ENCODE results near the gene SMKR1. TPM values are rescaled to one million over a fixed set of nuclear protein-coding genes. Genes with fewer than 3 reads are reported as not detected.

Gene SMKR1
- total RNA-seq, 1 donor from 2014 or later, result not detected

DNA sequence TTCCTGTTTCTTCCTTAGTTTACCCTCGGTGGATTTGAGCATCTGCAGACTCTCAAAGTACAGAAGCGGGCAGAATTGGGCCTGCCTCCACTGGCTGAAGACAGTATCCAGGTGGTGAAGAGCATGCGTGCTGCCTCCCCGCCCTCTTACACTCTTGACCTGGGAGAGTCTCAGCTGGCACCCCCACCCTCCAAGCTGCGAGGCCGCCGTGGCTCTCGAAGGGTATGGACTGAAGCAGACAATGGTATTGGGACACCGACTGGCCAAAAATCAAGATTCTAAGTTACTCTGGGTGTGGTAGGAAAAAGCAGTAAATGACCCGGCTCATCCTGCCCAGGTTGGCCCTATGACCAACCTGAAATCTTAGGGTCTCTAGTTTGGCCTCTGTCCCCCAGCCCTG, 45.9 kb upstream of the SMKR1 start:
- no peak overlapping the region for H3K27ac ChIP-seq
- H3K9me3 ChIP-seq, result no peaks in the 10 kb centered on the region
- no peaks in the 10 kb centered on the region for H3K4me1 ChIP-seq
- TF ChIP-seq POLR2AphosphoS5 (IDR thresholded peaks at IDR 0.05; ENCODE audit: insufficient read depth in 1 of 2, low read depth in 1 of 2) (no peak), POLR2A (IDR thresholded peaks at IDR 0.05) (no peak)
- TF ChIP-seq, protein P1, sequence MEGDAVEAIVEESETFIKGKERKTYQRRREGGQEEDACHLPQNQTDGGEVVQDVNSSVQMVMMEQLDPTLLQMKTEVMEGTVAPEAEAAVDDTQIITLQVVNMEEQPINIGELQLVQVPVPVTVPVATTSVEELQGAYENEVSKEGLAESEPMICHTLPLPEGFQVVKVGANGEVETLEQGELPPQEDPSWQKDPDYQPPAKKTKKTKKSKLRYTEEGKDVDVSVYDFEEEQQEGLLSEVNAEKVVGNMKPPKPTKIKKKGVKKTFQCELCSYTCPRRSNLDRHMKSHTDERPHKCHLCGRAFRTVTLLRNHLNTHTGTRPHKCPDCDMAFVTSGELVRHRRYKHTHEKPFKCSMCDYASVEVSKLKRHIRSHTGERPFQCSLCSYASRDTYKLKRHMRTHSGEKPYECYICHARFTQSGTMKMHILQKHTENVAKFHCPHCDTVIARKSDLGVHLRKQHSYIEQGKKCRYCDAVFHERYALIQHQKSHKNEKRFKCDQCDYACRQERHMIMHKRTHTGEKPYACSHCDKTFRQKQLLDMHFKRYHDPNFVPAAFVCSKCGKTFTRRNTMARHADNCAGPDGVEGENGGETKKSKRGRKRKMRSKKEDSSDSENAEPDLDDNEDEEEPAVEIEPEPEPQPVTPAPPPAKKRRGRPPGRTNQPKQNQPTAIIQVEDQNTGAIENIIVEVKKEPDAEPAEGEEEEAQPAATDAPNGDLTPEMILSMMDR (IDR thresholded peaks at IDR 0.05), result no peak
- no peaks in the 10 kb centered on the region for H3K27me3 ChIP-seq
- H3K36me3 ChIP-seq, result no peaks in the 10 kb centered on the region
- DNase-seq (ENCODE audit: extremely low spot score in 2 of 2), result no peak
- intact Hi-C loops (cut with DNase I), result no loop called here
- H3K4me3 ChIP-seq, result no peak overlapping the region

DNA sequence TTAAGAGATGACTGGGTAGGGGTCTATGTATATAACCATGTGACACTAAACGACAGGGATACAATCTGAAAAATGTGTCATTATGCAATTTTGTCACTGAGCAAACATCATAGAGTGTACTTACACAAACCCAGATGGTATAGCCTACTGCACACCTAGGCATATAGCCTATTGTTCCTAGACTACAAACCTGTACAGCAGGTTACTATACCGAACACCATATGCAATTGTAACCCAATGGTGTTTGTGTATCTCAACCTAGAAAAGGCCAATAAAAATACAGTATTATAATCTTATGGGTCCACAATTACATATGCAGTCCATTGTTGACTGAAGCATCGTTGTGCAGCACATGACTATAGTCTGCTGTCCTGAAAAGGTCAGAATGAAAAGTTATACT, 45.2 kb upstream of the SMKR1 start:
- H3K27ac ChIP-seq, result no peak overlapping the region
- DNase-seq (ENCODE audit: extremely low spot score in 2 of 2), result no peak
- H3K4me1 ChIP-seq, result no peaks in the 10 kb centered on the region
- no peak for TF ChIP-seq POLR2A (IDR thresholded peaks at IDR 0.05)
- no peak overlapping the region for H3K4me3 ChIP-seq
- H3K36me3 ChIP-seq, result no peaks in the 10 kb centered on the region
- intact Hi-C loops (cut with DNase I), result no loop called here
- no peaks in the 10 kb centered on the region for H3K9me3 ChIP-seq
- H3K27me3 ChIP-seq, result no peaks in the 10 kb centered on the region

DNA sequence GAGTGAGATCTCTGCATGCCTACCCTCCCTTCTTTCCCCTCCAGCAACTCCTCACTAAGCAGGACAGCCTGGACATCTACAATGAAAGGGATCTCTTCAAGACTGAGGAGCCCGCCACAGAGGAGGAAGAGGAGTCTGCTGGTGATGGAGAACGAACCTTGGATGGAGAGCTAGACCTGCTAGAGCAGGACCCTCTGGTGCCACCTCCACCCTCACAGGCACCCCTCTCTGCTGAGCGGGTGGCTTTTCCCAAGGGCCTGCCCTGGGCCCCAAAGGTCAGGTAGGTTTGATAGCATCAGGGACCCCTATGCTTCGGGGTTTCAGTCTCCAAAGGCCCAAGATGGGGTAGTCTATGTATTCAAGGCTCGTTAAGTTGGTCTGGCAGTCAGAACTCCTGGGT, 44.2 kb upstream of the SMKR1 start:
- no peak overlapping the region for H3K4me3 ChIP-seq
- no peaks in the 10 kb centered on the region for H3K36me3 ChIP-seq
- H3K9me3 ChIP-seq, result no peaks in the 10 kb centered on the region
- intact Hi-C loops (cut with DNase I), result no loop called here
- peak in 1 of 2 donors; percentile 67 for DNase-seq (ENCODE audit: extremely low spot score in 2 of 2)
- H3K27me3 ChIP-seq, result no peaks in the 10 kb centered on the region
- H3K4me1 ChIP-seq, result no peaks in the 10 kb centered on the region
- no peak overlapping the region for H3K27ac ChIP-seq
- TF ChIP-seq POLR2AphosphoS5 (IDR thresholded peaks at IDR 0.05; ENCODE audit: insufficient read depth in 1 of 2, low read depth in 1 of 2) (no peak), POLR2A (IDR thresholded peaks at IDR 0.05) (no peak)
- TF ChIP-seq, protein P1 (IDR thresholded peaks at IDR 0.05), result no peak

GRCh38 chr7:129461809-129462208, 40.5 kb upstream of the SMKR1 start:
- H3K36me3 ChIP-seq, result no peaks in the 10 kb centered on the region
- TF ChIP-seq, protein P1 (IDR thresholded peaks at IDR 0.05), result no peak
- TF ChIP-seq POLR2A (IDR thresholded peaks at IDR 0.05) (no peak), POLR2AphosphoS5 (IDR thresholded peaks at IDR 0.05; ENCODE audit: insufficient read depth in 1 of 2, low read depth in 1 of 2) (no peak)
- no peaks in the 10 kb centered on the region for H3K4me1 ChIP-seq
- no peak overlapping the region for H3K27ac ChIP-seq
- intact Hi-C loops (cut with DNase I), result loop anchor here (10.0 kb wide), 1 partner anchor 97 kb away; no protein-coding TSS in a partner anchor
- no peaks in the 10 kb centered on the region for H3K9me3 ChIP-seq
- DNase-seq (ENCODE audit: extremely low spot score in 2 of 2), result no peak
- no peak overlapping the region for H3K4me3 ChIP-seq
- no peaks in the 10 kb centered on the region for H3K27me3 ChIP-seq

DNA sequence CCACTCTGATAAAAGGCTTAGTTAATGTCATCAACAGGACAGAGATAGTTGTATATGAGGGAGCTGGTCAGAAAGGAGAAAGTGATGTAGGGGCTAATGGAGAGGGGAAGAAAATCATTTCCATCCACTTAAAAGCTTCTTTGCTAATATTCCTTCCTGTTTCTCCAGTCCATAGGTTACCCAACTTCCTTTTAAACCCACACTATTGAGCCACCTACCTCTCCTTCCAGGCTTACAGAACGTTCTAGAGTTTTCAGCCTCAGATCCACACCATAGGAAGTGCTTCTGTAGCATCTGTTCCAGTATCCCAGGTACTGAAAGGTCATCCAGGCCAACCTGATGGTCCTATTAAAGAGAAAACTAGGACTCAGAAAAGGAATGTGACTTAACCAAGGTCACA, 39.9 kb upstream of the SMKR1 start:
- Histone ChIP-seq H3K27me3 (no peaks in the 10 kb centered on the region), H3K36me3 (no peaks in the 10 kb centered on the region), H3K4me1 (no peaks in the 10 kb centered on the region), H3K27ac (no peak overlapping the region), H3K9me3 (no peaks in the 10 kb centered on the region), H3K4me3 (no peak overlapping the region)
- intact Hi-C loops (cut with DNase I), result loop anchor here (10.0 kb wide), 1 partner anchor 98 kb away; no protein-coding TSS in a partner anchor
- TF ChIP-seq, protein P1 (IDR thresholded peaks at IDR 0.05), result no peak
- TF ChIP-seq POLR2AphosphoS5 (IDR thresholded peaks at IDR 0.05; ENCODE audit: insufficient read depth in 1 of 2, low read depth in 1 of 2), result no peak
- no peak for TF ChIP-seq POLR2A (IDR thresholded peaks at IDR 0.05)
- no peak for DNase-seq (ENCODE audit: extremely low spot score in 2 of 2)
